Peyer's patch (tissue), 4 donors: Measurements from ENCODE around the gene SLC6A6.
A peak's percentile ranks its signal among the peaks of the same experiment; 100 is the strongest.

Experiments used
- CTCF ChIP-seq, 6 experiments: fragments of 450-650 bp in 4 of 6; fragments of 200-600 bp in 2 of 6; sonication (generic) in 1 of 6; IDR thresholded peaks; one replicate each; pipeline ENCODE4 v1.5.1; 2017 to 2019; ENCODE audit warnings: antibody characterized with exemption in 6 of 6, mild to moderate bottlenecking in 3 of 6, moderate library complexity in 1 of 6
- POLR2A ChIP-seq, 2 donors: fragments of 450-650 bp; IDR thresholded peaks; one replicate each; pipeline ENCODE4 v1.5.1; 2017; ENCODE audit warnings: antibody characterized with exemption in 2 of 2, mild to moderate bottlenecking in 2 of 2, moderate library complexity in 2 of 2

- peak; percentile 47 to 82 (median 64) for TF ChIP-seq CTCF (IDR thresholded peaks at IDR 0.05)
- TF ChIP-seq POLR2A (IDR thresholded peaks at IDR 0.05) = peak; percentile 72 to 86
Observed at GRCh38 chr3:14402304-14402811, at the start of gene SLC6A6.
